HG03039 (cell line): ENCODE measurements around the gene ZDHHC19.
"Not testable (repeated sequence)": the region's sequence is repeated elsewhere in the genome, so short reads cannot be mapped to it uniquely, and the experiment has no call there.

Experiments used
- ATAC-seq: cut with Tn5 transposase; IDR thresholded peaks from one replicate; pipeline ENCODE4 v1.9.1; 2021; ENCODE audit warnings: mild to moderate bottlenecking, moderate library complexity; ENCODE audit not compliant: unreplicated experiment

ZDHHC19 gene

DNA sequence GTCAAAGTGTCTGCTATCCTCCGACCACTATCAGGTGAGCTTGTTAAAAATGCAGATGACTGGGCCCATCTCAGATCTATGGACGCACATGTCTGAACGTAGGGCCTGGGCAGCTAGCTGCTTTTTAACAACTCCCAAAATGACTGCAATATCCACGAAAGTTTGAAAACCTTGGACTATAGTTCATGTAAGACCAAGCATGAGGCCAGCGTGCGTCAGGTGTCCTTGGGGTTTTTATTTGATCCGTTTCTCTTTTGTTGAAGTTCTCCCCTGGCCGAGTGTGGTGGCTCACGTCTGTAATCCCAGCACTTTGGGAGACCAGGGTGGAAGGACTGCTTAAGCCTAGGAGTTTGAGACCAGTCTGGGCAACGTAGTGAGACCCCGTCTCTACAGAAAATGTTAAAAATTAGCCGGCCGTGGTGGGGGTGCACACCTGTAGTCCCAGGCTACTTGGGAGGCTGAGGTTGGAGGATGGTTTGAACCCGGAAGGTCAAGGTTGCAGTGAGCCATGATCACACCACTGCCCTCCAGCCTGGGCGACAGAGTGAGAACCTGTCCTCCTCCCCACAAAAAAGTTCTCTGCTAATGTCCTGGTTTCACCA lies 14.7 kb upstream of the ZDHHC19 start:
- no peak for ATAC-seq

DNA sequence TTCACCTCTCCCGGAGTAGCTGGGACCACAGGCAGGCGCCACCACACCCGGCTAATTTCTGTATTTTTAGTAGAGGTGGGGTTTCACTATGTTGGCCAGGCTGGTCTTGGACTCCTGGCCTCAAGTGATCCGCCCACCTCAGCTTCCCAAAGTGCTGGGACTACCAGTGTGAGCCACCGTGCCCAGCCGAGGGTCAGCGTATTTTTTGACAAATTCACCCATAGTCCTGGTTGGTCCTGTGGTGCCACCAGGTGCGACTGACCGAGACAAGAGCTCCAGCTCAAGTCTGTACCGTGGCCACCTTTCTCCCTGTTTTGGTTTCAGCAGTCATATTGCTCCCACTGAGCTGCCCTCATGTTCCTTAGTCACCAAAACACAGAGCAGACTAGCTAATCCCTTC lies 13.9 kb upstream of the ZDHHC19 start:
- no peak for ATAC-seq

DNA sequence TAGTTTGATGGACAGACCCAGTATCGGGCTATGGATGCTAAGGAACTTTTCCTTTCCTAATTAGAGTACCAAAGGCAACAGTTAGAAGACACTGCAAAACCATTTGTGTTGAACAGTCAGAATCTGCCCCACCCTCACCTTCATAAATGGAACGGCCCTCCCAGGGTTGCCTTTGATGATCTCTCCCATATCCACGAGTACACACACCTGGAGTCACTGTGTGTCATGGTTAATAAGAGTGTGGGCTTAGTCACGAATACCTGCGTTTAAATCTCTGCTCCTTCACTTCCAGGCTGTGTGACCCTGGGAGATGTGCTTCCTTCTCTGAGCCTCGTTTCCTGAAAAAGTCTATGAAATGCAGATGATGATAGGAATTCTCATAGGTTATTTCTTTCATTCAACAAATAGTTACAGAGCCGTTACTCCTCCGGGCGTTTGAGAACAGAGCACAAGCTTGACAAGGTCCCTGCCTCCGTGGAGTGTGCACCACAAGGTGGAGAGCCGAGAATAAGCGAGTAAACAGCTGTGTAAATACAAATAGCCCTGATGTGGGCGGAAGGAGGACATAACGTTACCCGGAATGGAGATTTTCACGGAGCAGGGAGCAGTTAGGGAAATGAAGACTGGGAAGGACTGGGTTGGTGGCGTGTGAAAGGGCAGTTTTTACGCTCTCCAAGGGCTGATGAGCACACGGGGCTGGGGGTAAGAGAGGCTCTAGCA lies 11.8 kb upstream of the ZDHHC19 start:
- no peak for ATAC-seq

DNA sequence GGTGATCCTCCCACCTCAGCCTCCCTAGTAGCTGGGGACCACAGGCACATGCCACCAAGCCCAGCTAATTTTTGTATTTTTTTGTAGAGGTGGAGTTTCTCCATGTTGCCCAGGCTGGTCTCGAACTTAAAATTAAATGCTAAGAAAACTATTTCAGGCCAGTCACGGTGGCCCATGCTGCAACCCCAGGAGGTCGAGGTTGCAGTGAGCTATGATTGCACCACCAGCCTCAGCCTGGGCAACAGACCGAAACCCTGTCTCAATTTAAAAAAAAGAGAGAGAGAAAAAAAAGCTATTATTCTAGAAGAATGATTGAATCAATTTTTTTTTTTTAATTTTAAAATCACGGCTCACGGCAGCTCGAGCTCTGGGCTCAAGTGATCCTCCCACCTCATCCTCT lies 9.8 kb upstream of the ZDHHC19 start:
- no peak for ATAC-seq

DNA sequence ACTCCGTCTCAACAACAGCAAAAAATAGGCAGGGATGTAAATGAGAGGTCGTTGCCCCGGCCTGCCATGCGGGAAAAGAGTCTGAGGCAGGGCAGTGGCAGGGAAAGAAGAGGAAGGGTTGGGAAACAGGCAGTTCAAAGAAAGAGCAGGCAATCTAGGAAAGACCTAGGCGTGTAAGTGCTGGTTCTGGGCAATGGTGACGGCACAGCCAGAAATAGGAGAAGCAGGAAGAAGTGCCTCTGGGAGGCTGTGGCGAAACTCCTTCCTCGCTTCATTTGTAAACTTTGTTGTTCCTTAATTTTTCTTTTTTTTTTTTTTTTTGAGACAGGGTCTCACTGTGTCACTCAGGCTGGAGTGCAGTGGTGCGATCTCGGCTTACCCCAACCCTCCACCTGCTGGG lies 9.4 kb upstream of the ZDHHC19 start:
- ATAC-seq, result no peak

DNA sequence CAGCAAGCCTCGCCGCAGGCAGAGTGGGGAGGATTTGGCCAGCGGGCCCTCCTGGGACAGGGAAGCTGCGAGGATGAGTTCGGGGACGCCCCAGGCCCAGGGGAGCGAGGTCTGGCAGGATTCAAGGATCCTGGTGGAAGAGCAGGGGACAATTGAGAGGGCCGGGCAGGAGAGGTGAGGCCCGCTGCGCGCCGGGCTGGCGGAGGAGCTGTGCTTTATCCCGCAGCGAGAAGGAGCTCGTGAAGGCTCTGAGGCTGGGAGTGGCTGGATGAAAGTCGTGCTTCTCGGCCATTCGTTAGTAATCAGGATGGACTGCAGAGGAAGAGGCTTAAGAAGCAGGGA lies 8.7 kb upstream of the ZDHHC19 start:
- ATAC-seq, result no peak

DNA sequence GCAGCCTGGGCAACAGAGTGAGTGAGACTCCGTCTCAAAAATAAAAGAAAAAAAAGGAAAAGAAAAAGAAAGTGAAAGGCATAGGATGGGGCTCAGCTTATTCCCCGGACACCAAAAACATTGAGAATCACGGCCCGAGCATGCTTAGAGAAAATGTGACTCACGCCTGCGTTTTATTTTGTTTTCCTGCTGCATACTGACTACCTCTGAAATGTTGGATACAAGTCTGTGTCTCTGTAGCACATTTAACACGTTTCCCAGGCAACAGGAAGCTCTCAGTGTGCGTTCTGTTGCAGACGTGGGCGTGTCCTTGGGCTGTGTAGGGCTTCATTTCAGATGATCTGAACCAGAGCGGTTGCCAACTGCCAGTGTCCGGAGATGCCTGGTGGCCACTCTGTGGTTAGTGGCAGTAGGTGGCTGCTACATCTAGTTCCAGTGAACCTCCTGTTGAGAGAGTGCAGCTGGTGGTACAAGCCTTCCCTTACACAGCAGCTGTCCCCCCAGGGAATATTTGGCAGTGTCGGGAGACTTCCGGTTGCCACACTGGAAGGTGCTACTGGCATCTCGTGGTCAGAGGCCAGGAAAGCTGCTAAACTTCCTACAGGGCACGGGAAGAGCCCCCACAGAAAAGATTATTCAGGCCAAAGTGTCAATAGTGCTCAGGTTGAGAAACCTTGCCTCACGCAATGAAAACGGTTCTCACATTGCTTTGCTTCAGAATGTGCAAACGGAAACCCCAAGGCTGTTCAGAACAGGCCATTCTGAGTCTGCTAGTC lies 8.2 kb upstream of the ZDHHC19 start:
- no peak for ATAC-seq

DNA sequence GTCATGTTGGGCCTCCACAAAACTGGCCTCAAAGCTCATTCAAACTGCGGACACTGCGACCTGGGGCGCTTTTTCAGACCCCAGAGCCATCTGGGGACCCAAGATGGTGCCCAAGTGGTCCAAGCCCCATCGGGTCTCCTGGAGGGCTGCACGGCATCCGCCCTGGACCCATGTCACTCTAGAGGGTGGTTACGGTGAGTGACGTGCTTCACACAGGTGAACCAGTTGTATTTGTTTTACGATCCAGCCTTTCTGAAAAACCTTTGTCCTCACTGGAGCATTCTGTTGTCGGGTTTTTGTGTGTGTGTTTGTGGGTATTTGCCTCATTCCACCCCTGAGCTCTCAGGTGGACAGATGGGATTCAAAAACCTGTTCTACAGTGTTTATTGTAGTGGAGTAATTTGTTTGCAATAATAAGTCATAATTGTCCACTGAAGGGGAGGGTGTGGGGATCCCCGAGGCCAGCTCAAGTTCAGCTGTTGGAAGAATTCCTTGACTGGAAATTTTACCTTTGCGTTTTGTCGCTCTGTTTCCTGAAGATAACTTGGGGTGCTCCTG lies 7.0 kb upstream of the ZDHHC19 start:
- no peak for ATAC-seq

DNA sequence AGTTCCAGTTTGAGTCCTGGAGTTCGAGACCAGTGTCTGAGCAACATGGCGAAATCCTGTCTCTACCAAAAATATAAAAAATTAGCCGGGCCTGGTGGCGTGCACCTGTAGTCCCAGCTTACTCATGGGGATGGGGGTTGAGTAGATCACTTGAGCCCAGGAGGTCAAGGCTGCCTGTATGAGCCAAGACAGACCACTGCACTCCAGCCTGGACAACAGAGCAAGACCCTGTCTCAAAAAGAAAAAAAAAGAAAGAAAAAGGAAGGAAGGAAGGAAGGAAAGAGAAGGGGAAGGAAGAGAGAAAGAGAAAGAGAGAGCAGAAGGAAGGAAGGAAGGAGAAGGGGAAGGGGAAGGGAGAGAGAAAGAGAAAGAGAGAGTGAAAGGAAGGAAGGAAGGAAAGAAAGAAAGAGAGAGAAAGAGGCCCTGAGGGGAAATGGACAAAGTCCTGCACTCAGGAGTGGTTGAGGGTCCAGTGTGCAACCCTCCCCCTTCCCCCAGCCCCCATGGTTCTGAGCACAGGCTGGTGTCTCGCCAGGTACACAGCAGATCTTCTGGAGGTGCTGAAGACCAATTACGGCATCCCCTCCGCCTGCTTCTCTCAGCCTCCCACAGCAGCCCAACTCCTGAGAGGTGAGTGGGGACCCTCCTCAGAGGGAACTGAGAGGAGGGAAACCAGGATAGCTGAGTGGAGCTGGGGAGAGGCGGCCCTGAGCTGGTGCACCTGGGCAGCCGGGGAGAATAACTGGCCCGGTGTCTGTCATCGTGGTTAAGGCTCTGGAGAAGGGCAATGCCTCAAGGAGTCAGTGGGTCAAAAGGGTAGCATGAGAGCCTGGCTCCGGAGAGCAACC lies 6.3 kb upstream of the ZDHHC19 start:
- no peak for ATAC-seq

DNA sequence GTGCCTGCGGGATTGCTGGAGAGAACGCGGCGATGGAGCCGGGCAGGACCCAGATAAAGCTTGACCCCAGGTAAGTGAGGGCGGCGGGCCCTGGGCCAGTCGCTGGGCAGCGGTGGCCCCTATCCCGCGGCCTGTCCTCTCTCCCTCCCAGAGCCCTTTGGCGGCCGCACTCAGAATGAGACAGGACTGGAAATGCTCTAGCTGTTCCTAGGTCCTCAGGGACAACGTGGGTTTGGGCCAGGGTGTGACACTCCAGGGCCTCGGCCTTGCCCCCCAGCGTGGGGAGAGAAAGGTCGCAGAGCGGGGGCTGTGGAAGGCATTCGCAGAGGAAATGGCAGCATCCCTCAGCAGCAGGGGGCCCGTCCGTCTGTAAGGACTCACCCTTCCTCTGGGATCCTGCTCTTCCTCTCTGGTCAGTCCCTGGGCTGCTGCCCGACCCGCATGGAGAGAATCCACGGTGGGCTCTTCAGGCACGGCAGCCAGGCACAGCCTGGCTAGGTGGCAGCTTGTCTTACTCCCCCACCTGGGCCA lies 5.5 kb upstream of the ZDHHC19 start:
- ATAC-seq, result no peak

DNA sequence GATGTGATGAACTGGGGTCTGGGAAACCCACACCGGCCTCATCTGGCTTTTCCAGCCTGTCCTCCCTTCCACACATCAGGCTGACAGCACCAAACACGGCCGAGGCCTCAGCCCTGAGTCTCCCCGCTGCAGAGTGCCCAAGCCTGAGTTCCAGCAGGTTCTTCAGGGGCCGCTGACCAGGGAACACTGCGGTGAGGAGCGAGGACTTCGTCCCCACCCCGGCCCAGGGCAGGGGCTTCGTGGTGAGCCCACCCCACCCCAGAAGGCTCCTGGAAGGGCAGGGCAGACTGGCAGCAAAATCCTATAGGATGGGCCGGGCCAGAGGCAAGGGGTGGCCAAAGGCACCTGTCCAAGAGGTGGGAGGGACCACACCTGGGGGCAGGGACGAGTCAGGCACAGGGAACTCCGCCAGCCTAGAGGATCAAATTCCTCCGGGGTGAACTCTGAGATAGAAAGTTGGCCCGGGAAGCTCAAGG lies 4.9 kb upstream of the ZDHHC19 start, which contains the start of gene SLC51A:
TSS of gene SLC51A (plus strand) at position 446 of the 476 bp plus-strand sequence. CDS start 179 bp downstream, outside the sequence.
- no peak for ATAC-seq

DNA sequence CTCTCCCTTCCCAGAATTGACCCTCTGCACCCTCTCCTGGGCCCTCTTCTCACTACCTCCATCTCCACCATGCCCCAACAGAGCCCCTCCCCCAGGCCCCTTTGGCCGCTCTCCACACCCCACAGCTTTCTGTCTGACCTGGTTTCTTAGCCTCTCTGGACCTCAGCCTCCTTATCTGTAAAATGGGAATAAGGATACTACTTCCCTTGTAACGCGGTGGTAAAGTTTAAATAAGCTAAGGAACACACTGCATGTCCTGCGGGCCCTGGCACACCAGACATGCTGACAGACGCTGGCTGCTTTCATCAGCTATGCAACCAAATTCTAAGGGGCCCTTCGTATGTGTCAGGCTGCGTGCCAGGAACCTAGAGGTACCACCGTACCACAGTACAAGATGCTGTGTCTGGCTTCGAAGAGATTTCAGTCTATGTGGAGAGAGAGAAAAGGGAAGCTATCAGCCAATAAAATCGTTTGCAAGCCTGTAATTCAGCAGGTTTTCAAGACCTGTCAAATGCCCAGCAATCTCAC lies 4.4 kb upstream of the ZDHHC19 start:
- ATAC-seq, result no peak

DNA sequence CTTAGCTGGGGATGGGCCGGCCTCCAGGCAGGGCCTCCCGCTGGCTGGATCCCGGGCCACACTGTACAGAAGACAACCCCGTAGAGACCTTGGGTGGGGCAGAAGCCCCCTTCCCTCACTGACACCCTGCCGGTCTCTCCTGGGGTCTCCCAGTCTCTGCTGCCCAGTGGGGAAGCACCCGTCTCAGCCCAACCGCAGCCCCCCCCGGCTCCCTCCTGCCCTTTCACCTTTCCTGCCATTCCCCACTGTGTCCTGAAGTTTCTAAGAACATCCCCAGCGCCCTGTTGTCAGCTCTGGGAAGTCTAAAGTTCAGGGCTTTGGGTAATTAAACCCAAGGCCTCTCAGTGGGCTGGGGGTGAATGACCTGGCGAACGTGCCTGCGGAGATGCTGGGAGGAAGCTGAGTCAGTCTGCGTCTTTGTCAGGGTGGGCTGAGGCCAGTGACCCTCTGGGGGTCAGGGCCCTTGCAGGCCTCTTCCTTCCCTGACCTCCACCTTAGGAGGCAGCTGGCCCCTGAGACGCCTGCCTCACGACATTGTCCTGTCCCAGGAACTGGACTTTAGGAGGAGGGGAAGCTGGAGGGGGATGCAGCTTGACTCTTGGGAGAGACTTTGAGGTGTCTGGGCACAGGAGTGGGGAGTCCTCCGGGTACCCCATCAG lies 3.7 kb upstream of the ZDHHC19 start:
- no peak for ATAC-seq

DNA sequence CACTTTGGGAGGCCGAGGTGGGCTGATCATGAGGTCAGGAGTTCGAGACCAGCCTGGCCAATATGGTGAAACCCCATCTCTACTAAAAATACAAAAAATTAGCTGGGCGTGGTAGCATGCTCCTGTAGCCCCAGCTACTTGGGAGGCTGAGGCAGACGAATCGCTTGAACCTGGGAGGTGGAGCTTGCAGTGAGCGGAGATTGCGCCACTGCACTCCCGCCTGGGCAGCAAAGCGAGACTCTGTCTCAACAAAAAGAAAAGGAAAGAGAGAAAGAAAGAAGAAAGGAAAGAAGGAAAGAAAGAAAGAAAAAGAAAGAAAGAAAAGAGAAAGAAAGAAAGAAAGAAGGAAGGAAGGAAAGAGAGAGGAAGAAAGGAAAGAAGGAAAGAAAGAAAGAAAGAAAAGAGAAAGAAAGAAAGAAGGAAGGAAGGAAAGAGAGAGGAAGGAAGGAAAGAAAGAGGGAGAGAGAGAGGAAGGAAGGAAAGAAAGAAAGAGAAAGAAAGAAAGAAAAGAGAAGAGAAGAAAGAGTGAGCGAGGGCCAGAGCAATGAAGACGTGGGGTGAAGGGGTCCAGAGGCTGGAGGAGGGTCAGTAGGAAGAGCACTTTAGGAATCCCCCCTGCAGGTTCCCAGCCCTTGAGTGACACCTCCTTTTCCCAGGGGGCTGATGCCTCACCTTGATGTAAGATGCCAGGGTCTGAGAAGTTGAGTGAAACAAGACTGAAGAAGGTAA lies 1.1 kb downstream of the ZDHHC19 start:
- ATAC-seq, result not testable (repeated sequence)

DNA sequence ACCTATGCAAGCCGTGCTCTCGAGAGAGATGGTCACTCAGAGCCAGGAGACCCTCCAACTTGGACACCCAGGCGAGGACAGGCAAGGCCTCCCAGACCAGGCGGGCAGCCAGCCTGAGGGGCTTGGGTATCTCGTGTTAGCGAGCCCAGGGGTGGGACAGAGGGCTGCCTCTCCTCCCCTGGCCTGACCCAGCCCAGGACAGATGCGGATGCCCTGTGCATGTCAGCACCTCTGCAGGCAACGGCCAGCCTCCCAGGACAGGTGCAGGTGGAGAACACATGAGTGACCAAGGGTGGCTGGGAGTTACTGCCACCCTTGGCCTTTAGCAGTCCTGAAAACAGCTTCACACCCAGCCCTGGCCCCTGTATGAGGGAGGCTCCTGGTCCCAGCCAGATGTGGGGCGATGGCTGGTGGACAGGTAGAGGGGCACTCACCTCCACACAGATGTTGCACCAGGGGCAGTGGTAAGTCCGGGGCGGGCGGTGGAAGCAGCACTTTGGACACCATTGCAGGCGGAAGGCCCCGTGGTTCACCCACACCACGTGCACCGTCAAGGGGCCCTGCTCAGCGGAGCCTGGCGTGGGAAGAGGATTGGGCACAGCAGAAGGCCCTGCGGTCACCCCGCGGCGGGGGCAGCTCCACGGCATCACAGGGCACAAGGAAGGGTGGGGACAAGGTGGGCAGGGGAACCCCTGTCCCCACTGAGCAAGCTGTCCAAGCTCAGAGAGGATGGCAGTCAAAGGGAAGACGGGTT lies 2.1 kb downstream of the ZDHHC19 start:
- no peak for ATAC-seq

DNA sequence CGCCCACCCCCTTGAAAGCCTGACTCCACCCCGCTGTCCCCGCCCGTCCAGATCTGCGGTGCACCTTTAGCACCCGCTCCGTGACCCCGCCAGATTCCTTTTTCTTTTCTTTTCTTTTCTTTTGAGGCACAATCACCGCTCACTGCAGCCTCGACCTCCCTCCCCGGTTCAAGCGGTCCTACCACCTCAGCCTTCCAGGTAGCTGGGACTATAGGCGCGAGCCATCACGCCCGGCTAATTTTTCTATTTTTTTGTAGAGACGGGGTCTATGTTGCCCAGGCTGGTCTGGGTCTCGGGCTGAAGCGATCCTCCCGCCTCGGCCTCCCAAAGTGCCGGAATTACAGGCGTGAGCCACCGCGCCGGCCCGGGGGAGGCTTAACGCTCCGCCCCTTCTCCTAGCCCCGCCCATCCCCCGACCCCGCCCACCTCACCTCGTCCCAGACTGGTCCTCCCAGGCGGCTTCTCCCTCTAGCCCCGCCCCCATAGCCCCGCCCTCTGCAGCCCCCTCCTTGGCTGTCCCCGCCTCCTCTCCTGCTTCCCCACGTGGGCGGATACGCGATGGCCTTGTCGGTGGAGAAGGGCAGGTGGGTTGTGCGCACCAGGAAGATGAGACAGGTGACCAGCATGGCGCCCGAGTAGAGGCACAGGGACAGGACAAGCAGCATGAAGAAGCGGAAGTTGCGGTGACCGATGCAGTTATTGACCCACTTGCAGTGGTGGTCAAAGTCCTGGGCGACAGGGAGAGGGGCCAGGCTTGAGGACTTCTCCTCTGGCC lies 3.2 kb downstream of the ZDHHC19 start:
- no peak for ATAC-seq

DNA sequence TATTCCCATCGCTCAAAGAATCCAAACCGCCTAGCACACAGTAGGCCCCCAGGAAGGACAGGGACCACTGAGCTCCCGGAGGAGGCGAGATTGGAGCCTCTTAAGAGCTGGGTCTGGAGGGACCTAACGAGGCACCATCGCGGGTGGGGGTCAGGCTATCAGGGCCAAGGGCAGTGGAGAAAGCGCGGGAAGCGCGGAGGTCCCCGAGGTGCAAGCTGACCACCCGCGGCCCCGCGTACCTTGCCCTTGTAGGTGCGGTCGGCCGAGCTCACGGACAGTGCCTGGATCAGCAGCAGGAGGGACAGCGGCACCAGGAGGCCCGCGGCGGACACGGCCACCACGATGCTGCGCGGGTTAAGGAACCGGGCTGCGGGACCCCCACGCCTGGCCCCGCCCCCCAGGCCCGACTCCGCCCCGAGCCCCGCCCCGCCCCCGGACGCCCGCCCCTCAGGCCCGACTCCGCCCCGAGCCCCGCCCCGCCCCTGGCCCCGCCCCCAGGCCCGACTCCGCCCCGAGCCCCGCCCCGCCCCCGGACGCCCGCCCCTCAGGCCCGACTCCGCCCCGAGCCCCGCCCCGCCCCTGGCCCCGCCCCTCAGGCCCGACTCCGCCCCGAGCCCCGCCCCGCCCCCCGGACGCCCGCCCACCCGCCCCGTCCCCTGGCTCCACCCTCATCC lies 3.9 kb downstream of the ZDHHC19 start:
- no peak for ATAC-seq
